Osteoblast (primary cell): ENCODE measurements around the gene PLCD4. TPM values are rescaled to one million over a fixed set of nuclear protein-coding genes. Genes with fewer than 3 reads are reported as not detected.

ENCODE experiments used
- DNase-seq: peaks from one replicate; pipeline ENCODE4 v3.0.0; 2011; ENCODE audit warnings: low spot score, mixed read lengths; ENCODE audit not compliant: insufficient read length; ENCODE audit errors: missing footprints
- H2AFZ ChIP-seq: 2 replicates; pipeline ENCODE4 v1.6.0; 2011; ENCODE audit warnings: mild to moderate bottlenecking, low read length
- H3K27ac ChIP-seq: 2 replicates; pipeline ENCODE4 v1.5.1; 2011; ENCODE audit warnings: mild to moderate bottlenecking, low read depth, low read length, moderate library complexity
- H3K27me3 ChIP-seq: 2 replicates; pipeline ENCODE4 v1.6.0; 2012; ENCODE audit warnings: mild to moderate bottlenecking, control low read depth, inconsistent platforms, low read length, moderate library complexity; ENCODE audit not compliant: insufficient read depth
- H3K36me3 ChIP-seq: 2 replicates; pipeline ENCODE4 v1.5.1; 2011; ENCODE audit warnings: mild to moderate bottlenecking, low read length, control low read depth, moderate library complexity; ENCODE audit not compliant: insufficient read depth
- H3K4me1 ChIP-seq: 2 replicates; pipeline ENCODE4 v1.5.1; 2011; ENCODE audit warnings: mild to moderate bottlenecking, low read length, control low read depth, moderate library complexity; ENCODE audit not compliant: insufficient read depth
- H3K4me2 ChIP-seq: 2 replicates; pipeline ENCODE4 v1.6.0; 2011; ENCODE audit warnings: mild to moderate bottlenecking, low read length; ENCODE audit not compliant: insufficient read depth
- H3K4me3 ChIP-seq: fragments of 200-600 bp; sonication (generic); 3 replicates; pipeline ENCODE4 v1.5.1; 2012; ENCODE audit warnings: mild to moderate bottlenecking, low read length, inconsistent platforms; ENCODE audit not compliant: insufficient read depth
- H3K79me2 ChIP-seq: 2 replicates; pipeline ENCODE4 v1.6.0; 2012; ENCODE audit warnings: mild to moderate bottlenecking, low read length, control low read depth, inconsistent platforms; ENCODE audit not compliant: insufficient read depth
- H3K9me3 ChIP-seq: 2 replicates; pipeline ENCODE4 v1.5.1; 2011; ENCODE audit warnings: low read depth, low read length, control low read depth
- H4K20me1 ChIP-seq: 2 replicates; pipeline ENCODE4 v1.6.0; 2012; ENCODE audit warnings: mild to moderate bottlenecking, low read length, control low read depth; ENCODE audit not compliant: insufficient read depth
- total RNA-seq: library from RNA; depleted of rRNA; stranded (reverse); fragments of >200 nt; gene quantifications from 2 replicates; pipeline ENCODE4 v1.2.3, GENCODE V29; 2012
- TF ChIP-seq, protein P1 (sequence below): IDR thresholded peaks from 2 replicates; pipeline ENCODE4 v1.5.1; 2011; ENCODE audit warnings: mild to moderate bottlenecking, low read depth, low read length, moderate library complexity; ENCODE audit errors: extremely low read depth

PLCD4 gene
- total RNA-seq, 1 donor = 2.5 TPM

DNA sequence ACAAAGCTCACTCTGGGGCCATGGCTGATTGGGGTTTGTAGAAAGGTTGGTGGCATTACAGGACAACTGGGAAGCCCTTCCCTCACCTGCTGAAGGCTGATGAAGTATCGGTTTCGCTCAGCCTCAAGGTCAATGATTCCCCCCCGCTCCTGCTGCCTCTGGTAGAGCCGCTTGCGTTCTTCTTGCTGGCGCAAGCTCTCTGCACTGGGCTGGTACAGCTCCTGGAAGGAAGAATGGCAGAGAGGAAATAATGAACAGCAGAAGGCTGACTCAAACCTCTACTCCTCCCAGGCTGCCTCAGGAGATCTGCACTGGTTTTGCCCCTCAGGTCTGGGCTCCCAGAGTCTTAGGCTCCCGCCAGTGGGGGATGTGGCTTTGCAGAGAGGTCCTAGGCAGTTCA lies 57.0 kb downstream of the PLCD4 start:
- H3K4me2 ChIP-seq = no peak overlapping the region
- no peak overlapping the region for H2AFZ ChIP-seq
- H3K36me3 ChIP-seq = peaks cover 76% of the 10 kb centered on the region
- H3K9me3 ChIP-seq = no peaks in the 10 kb centered on the region
- H3K79me2 ChIP-seq = peaks cover 33% of the 10 kb centered on the region
- no peak overlapping the region for H3K27ac ChIP-seq
- no peak overlapping the region for H3K4me3 ChIP-seq
- H3K27me3 ChIP-seq = no peaks in the 10 kb centered on the region
- H3K4me1 ChIP-seq = peaks cover 5% of the 10 kb centered on the region
- TF ChIP-seq, protein P1, sequence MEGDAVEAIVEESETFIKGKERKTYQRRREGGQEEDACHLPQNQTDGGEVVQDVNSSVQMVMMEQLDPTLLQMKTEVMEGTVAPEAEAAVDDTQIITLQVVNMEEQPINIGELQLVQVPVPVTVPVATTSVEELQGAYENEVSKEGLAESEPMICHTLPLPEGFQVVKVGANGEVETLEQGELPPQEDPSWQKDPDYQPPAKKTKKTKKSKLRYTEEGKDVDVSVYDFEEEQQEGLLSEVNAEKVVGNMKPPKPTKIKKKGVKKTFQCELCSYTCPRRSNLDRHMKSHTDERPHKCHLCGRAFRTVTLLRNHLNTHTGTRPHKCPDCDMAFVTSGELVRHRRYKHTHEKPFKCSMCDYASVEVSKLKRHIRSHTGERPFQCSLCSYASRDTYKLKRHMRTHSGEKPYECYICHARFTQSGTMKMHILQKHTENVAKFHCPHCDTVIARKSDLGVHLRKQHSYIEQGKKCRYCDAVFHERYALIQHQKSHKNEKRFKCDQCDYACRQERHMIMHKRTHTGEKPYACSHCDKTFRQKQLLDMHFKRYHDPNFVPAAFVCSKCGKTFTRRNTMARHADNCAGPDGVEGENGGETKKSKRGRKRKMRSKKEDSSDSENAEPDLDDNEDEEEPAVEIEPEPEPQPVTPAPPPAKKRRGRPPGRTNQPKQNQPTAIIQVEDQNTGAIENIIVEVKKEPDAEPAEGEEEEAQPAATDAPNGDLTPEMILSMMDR = no peak
- H4K20me1 ChIP-seq = peaks cover 12% of the 10 kb centered on the region
- DNase-seq = no peak

DNA sequence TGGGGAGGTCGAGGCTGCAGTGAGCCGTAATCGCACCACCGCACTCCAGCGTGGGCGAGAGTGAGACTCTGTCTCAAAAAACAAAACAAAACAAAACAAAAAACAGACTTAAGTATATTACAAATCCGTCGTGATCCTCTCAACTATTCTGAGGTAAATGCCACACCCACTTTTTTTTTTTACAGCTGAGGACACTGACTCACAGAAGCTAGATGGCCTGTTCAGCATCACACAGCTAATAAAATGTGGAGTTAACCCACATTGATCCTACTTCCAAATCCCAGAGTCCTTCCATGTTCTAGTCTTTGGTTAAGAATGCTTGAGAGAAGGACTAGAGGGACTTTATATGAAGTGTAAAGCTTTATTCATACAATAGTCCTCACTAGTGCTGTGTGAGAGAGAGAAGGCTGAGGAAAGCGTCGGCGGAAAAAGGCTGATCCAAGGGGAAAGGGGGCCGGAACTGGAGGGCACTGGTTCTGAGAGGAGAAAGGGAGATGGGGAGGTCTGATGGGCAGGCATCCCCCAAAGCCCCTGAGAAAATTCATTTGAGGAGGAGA lies 63.5 kb downstream of the PLCD4 start:
- Histone ChIP-seq H2AFZ (peak overlapping the region; percentile 97), H3K27me3 (no peaks in the 10 kb centered on the region), H3K79me2 (peaks cover 53% of the 10 kb centered on the region), H3K9me3 (no peaks in the 10 kb centered on the region), H3K36me3 (peaks cover 42% of the 10 kb centered on the region), H3K4me2 (peak overlapping the region; percentile 92), H3K27ac (peak overlapping the region; percentile 93), H3K4me3 (peak overlapping the region; percentile 84), H4K20me1 (peaks cover 18% of the 10 kb centered on the region), H3K4me1 (peaks cover 15% of the 10 kb centered on the region)
- DNase-seq = peak; percentile 70
- TF ChIP-seq, protein P1 = no peak

DNA sequence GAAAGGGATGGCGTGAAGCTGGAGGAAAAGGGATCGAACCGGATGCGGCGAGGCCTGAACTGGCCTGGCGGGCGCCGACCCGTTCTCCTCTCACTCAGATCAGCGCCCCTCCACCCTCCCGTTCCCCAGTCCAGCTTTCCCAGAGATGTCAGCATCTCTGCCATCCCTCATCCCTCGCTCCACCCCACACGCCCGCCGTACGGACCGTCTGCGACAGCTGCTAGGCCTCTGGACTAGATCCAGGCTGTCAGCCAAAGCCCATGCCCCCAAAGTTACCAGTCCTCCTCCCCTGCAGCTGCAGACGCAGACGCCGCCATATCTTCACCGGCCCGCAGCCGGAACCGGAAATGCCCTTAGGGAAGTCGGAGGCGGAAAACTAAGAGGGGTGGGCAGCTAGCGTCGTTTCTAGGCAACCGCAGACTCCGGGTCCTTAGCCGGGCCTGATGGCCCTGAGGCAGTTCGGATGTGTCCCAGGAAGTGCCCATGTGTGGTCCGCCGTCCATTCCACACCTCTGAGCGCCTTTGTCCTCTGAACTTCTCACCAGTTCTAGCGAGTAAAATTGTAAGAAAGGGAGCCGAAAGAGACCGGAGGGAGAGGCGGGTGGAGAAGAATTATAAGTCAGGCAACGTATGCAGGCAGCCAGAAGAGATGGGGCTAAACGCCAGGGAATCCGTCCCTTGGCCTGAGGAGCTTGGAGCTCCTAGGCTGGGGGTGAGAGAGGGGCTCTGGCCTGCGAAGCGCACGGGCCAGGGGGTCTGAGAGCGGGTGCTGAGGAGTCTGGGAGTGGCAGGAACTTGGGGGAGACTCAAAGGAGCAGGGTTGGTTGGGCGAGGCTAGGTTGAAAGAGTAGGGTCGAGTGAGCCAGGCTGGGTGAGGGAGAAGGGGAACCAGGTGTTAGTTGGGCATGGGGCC lies 64.2 kb downstream of the PLCD4 start, which contains the start of the genes RNF25 and STK36:
Gene RNF25, minus strand, starts transcription at position 349 of the 913 bp plus-strand sequence. Its CDS starts 32 bp downstream, at position 317.
Gene STK36, plus strand, starts transcription at position 433 of the 913 bp plus-strand sequence. CDS start 744 bp downstream, outside the sequence.
- H3K36me3 ChIP-seq = peaks cover 36% of the 10 kb centered on the region
- H3K9me3 ChIP-seq = no peaks in the 10 kb centered on the region
- peak within 1 kb of the TSS; percentile 93 for H3K27ac ChIP-seq
- H3K27me3 ChIP-seq = no peaks in the 10 kb centered on the region
- peaks cover 15% of the 10 kb centered on the region for H3K4me1 ChIP-seq
- peaks cover 18% of the 10 kb centered on the region for H4K20me1 ChIP-seq
- peaks cover 53% of the 10 kb centered on the region for H3K79me2 ChIP-seq
- H2AFZ ChIP-seq = peak within 1 kb of the TSS; percentile 97
- peak within 1 kb of the TSS; percentile 84 for H3K4me3 ChIP-seq
- H3K4me2 ChIP-seq = peak within 1 kb of the TSS; percentile 92
- TF ChIP-seq, protein P1 = no peak
- peak; percentile 96 for DNase-seq

DNA sequence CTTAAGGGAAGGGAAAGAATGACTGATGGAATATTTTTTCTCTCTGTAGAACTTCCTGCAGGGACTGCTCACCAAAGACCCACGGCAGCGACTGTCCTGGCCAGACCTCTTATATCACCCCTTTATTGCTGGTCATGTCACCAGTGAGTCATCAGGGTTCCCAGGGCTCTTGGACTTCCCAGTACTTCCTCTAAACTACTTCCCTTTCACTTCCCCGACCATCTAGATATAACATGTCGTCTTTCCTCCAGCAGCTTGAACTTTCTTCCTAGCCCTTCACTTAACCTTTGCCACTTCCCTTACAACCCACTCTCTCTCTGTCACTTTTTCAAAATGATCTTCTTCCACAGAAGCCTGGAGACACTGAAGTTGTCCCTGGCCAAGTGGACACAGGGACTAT lies 71.4 kb downstream of the PLCD4 start:
- no peak for DNase-seq
- Histone ChIP-seq H3K27ac (no peak overlapping the region), H3K4me3 (no peak overlapping the region), H3K79me2 (no peaks in the 10 kb centered on the region), H4K20me1 (no peaks in the 10 kb centered on the region), H3K4me1 (no peaks in the 10 kb centered on the region), H3K36me3 (peaks cover 47% of the 10 kb centered on the region), H3K27me3 (no peaks in the 10 kb centered on the region), H2AFZ (no peak overlapping the region), H3K9me3 (no peaks in the 10 kb centered on the region), H3K4me2 (no peak overlapping the region)
- TF ChIP-seq, protein P1 = no peak
